Activated CD4-positive, alpha-beta memory T cell treated with anti-CD3 and anti-CD28 coated beads for 36 hours (primary cell): ENCODE data around the gene OSBPL10. TPM values are rescaled to one million over a fixed set of nuclear protein-coding genes. Genes with fewer than 3 reads are reported as not detected.

ENCODE experiments used
- CTCF ChIA-PET: fragments of 350-600 bp; sonication (Branson Sonifier 250); formaldehyde crosslinking; loops from one replicate; lab custom pipeline; 2021; ENCODE audit warnings: antibody characterized with exemption, inconsistent platforms; lab: Charles Lee
- POLR2A ChIA-PET: fragments of 350-600 bp; sonication (Branson Sonifier 250); formaldehyde crosslinking; loops from one replicate; lab custom pipeline; 2021; ENCODE audit warnings: antibody characterized with exemption; lab: Charles Lee
- DNase-seq: peaks from one replicate; pipeline ENCODE4 v3.0.0-alpha.2; 2020
- H3K27ac Mint-ChIP-seq: one replicate; pipeline ENCODE4 v1.8.0; 2021; ENCODE audit warnings: mixed read lengths
- H3K27me3 Mint-ChIP-seq: one replicate; pipeline ENCODE4 v1.8.0; 2021; ENCODE audit warnings: mixed read lengths
- H3K36me3 Mint-ChIP-seq: one replicate; pipeline ENCODE4 v1.8.0; 2021; ENCODE audit warnings: mixed read lengths
- H3K4me1 Mint-ChIP-seq: one replicate; pipeline ENCODE4 v1.8.0; 2021; ENCODE audit warnings: low read depth, mixed read lengths
- H3K4me3 Mint-ChIP-seq: one replicate; pipeline ENCODE4 v1.8.0; 2021; ENCODE audit warnings: mild to moderate bottlenecking, mixed read lengths
- H3K9me3 Mint-ChIP-seq: one replicate; pipeline ENCODE4 v1.8.0; 2021; ENCODE audit warnings: mixed read lengths
- intact Hi-C: fragments of 100-400 bp; cut with micrococcal nuclease; formaldehyde crosslinking; loops from one replicate; pipeline ENCODE4 v1.15.1; 2023
- total RNA-seq, 2 experiments: library from RNA; stranded (reverse); gene quantifications; one replicate each; pipeline ENCODE4 v1.2.3, GENCODE V29; 2021

The OSBPL10 gene
- total RNA-seq, 2 experiments from 2014 or later = 3.4 to 3.5 TPM

- no peak overlapping the region for H3K4me3 Mint-ChIP-seq
- H3K36me3 Mint-ChIP-seq = peaks cover 17% of the 10 kb centered on the region
- peaks cover 53% of the 10 kb centered on the region for H3K4me1 Mint-ChIP-seq
- H3K27ac Mint-ChIP-seq = no peak overlapping the region
- ChIA-PET POLR2A (no interaction called here), CTCF (interaction anchor here (0.9 to 1.2 kb wide), 2 partner anchors 11 to 22 kb away, joined by 3 to 4 read pairs; no protein-coding TSS in a partner anchor)
- H3K27me3 Mint-ChIP-seq = no peaks in the 10 kb centered on the region
- DNase-seq = no peak
- no peaks in the 10 kb centered on the region for H3K9me3 Mint-ChIP-seq
- intact Hi-C loops = no loop called here
These were observed 367.4 kb downstream of the OSBPL10 start for GRCh38 chr3:31613654-31614053.

- Mint-ChIP-seq H3K9me3 (peaks cover 2% of the 10 kb centered on the region), H3K4me1 (peaks cover 58% of the 10 kb centered on the region), H3K27me3 (no peaks in the 10 kb centered on the region), H3K27ac (no peak overlapping the region), H3K4me3 (no peak overlapping the region), H3K36me3 (peaks cover 18% of the 10 kb centered on the region)
- intact Hi-C loops = no loop called here
- ChIA-PET POLR2A (no interaction called here), CTCF (interaction anchor here (0.9 to 1.2 kb wide), 2 partner anchors 12 to 23 kb away, joined by 3 to 4 read pairs; no protein-coding TSS in a partner anchor)
- DNase-seq = no peak
These were observed 367.9 kb downstream of the OSBPL10 start for GRCh38 chr3:31613177-31613576.

Other genes starting within 250 kb of the OSBPL10 start
- gene ZNF860, start 488 bp upstream of the OSBPL10 start, total RNA-seq = under 1 TPM in 1 of 2 experiments, not detected in 1; 0.19 TPM
- gene GPD1L, start 125.4 kb upstream of the OSBPL10 start, total RNA-seq = 10 to 100 TPM; 10.9 to 12.2 TPM